Measurements from ENCODE around the gene PRND.
A peak's percentile ranks its signal among the peaks of the same experiment; 100 is the strongest.

DNA sequence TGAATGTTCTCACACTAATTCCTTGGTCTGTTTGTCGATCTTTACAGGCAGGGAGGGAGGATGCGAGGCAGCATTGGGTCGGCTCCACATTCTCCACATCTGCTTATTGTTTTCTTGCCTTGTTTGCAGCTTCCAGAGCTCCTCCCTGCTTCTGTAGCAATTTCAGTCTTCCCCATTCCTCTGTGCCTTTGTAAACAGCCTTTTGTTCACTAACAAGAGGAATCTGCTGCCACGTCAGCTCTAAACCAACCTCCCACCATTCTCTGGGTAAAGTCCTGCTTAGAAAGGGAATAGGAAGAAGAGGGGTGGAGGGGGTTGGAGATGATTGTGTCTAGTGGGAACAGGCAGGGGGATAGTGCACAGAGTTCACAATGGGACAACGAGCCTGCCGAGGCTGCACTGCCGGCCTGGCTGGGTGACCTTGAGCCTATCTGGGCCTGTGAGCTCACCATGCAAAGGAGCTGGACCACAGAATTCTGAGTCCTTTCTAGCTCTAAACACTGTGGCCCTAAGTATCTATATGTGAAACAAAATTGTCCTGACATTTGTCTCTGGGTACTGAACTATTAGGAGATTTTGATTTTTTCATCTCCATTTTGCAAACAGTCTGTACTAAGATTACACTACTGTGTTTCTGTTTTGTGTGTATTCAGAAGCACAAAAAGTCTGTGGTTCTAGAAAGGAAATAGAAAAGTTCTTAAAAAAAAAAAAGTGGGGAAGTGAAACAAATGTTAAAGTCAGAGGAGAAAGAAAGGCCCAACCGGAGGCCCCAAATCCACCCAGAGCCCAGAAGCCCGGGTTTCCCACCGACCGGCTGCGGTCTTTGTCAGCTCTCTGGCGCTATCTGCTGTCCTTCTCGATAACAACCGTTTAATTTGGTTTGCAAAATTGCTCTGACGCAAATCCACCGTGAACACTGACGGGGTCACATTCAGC is 1.4 kb upstream of the PRND start:
- TF ChIP-seq, protein P1, sequence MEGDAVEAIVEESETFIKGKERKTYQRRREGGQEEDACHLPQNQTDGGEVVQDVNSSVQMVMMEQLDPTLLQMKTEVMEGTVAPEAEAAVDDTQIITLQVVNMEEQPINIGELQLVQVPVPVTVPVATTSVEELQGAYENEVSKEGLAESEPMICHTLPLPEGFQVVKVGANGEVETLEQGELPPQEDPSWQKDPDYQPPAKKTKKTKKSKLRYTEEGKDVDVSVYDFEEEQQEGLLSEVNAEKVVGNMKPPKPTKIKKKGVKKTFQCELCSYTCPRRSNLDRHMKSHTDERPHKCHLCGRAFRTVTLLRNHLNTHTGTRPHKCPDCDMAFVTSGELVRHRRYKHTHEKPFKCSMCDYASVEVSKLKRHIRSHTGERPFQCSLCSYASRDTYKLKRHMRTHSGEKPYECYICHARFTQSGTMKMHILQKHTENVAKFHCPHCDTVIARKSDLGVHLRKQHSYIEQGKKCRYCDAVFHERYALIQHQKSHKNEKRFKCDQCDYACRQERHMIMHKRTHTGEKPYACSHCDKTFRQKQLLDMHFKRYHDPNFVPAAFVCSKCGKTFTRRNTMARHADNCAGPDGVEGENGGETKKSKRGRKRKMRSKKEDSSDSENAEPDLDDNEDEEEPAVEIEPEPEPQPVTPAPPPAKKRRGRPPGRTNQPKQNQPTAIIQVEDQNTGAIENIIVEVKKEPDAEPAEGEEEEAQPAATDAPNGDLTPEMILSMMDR (optimal IDR thresholded peaks at IDR 0.05 in 1 of 3, IDR thresholded peaks at IDR 0.05 in 1 of 3, conservative IDR thresholded peaks at IDR 0.05 in 1 of 3; ENCODE audit: extremely low read depth in 1 of 3, insufficient read depth in 2 of 3, low read length in 3 of 3), result peak; percentile 75 to 80 (median 77)
- TF ChIP-seq EZH2 (IDR thresholded peaks at IDR 0.05; ENCODE audit: low read length), result no peak
